LNCaP clone FGC (cell line): Measurements from ENCODE around the gene TTC3.

Experiments used
- DNase-seq: peaks from one replicate; pipeline ENCODE4 v3.0.0-alpha.2; 2011; ENCODE audit warnings: low read depth
- H3K4me3 ChIP-seq: 2 replicates; pipeline ENCODE4 v1.5.1; 2011; ENCODE audit warnings: mild to moderate bottlenecking, low read depth, low read length, control low read depth
- TF ChIP-seq, protein P1 (sequence below): IDR thresholded peaks from 2 replicates; pipeline ENCODE4 v1.5.1; 2012; ENCODE audit warnings: mild to moderate bottlenecking; ENCODE audit not compliant: control insufficient read depth, insufficient read depth; ENCODE audit errors: extremely low read depth

Gene TTC3

DNA sequence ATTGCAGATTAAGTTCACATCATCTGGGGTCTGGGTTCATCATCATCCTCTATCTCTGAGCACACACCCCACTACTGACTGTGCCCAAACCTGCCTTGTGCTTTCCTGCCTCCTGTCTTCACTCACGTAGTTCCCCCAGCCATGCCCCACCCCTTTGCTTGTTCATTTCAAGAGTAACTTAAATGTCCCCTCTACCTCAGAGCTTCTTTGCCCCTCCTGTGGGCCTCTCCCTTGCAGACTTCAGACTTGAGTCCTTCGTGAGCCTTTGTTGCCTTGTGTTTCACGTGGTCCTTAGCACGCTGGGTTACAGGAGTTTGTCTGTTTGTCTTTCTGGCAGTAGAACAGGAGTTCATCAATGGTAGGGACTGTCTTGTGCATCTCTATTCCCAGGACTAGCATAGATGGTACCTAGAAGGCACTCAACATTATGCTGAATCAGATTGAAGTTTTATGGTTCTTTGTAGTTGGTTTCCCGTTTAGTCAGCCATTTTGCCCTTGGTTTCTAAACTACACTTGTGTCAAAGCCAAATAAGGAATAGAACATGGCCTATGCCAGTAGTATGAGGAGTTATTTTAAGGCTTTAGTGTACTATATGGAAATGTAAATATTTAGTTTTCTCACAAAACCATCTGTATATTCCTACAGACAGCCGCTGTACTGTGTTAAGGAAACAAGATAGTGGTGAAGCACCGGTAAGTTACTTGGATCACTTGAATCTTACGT, 86.2 kb downstream of the TTC3 start:
- DNase-seq, result peak; percentile 52
- TF ChIP-seq, protein P1, sequence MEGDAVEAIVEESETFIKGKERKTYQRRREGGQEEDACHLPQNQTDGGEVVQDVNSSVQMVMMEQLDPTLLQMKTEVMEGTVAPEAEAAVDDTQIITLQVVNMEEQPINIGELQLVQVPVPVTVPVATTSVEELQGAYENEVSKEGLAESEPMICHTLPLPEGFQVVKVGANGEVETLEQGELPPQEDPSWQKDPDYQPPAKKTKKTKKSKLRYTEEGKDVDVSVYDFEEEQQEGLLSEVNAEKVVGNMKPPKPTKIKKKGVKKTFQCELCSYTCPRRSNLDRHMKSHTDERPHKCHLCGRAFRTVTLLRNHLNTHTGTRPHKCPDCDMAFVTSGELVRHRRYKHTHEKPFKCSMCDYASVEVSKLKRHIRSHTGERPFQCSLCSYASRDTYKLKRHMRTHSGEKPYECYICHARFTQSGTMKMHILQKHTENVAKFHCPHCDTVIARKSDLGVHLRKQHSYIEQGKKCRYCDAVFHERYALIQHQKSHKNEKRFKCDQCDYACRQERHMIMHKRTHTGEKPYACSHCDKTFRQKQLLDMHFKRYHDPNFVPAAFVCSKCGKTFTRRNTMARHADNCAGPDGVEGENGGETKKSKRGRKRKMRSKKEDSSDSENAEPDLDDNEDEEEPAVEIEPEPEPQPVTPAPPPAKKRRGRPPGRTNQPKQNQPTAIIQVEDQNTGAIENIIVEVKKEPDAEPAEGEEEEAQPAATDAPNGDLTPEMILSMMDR, result no peak

DNA sequence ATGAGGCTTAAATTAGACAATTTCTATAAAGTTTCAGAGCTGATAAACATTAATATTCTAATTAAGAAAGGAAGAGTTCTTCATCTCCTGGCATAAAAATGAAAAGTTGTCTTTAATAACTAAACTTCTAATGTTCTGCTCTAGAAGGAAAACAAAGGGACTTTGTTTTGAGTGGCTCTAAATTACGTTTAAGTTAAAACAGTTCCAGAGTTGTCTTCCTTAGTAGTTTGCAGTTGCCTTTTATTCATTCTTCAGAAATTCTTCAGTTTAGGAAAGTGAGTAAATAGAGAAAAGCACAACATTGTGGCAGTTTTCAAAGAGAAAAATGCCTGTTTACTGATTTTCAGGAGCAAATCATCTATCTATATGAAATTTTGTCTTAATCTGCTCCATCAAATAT, 86.9 kb downstream of the TTC3 start:
- TF ChIP-seq, protein P1, result no peak
- no peak overlapping the region for H3K4me3 ChIP-seq
- DNase-seq, result no peak

More for the DNA sequence above, 86.2 kb downstream of the TTC3 start:
- H3K4me3 ChIP-seq, result no peak overlapping the region

DNA sequence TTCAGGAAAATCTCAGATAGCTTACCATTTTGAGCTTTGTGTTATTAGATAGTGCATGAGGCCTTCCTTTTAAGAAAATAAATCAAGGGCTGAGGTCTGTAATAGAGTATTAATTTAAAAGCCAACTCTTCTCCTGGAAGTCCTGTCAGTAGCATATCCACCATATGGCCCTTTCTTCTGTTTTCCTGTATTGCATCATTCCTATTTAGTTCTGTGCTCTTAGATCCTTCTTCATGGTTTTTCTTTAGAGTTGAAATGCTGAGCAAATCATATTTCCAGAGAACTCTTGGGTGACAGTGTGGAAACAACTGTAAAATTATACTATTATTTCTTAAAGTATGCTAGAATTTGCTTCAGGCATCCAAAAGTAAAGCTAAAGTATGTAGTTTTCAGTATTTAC, 91.7 kb downstream of the TTC3 start:
- TF ChIP-seq, protein P1, result no peak
- H3K4me3 ChIP-seq, result no peak overlapping the region
- no peak for DNase-seq

DNA sequence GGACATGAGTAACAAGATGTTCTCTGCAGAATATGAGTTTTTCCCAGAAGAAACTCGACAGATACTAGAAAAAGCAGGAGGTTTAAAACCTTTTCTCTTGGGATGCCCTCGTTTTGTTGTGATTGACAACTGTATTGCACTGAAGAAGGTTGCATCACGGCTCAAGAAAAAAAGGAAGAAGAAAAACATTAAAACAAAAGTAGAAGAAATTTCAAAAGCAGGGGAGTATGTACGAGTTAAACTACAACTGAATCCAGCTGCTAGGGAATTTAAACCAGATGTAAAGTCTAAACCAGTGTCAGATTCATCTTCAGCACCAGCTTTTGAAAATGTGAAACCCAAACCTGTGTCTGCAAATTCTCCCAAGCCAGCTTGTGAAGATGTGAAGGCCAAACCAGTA, 92.5 kb downstream of the TTC3 start:
- no peak overlapping the region for H3K4me3 ChIP-seq
- no peak for DNase-seq
- TF ChIP-seq, protein P1, result no peak

DNA sequence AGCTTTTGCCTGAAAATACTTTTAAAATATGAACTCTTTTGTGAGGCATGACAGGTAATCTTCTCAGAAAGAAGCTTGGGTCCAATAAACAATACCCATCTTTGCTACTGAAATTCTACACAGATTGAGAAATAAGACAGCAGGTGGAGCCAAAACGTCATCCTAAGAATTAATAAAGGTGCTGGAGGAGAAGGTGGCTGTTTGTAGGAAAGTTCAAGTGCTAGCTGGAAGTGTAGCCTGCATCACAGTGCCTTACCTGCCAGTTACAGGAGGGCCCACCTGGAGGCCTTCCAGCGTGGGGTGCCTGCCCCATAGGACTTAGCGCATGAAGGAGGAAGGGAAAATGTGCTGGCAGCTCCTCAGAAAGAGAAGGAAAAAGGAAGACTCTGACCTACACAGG, 93.7 kb downstream of the TTC3 start:
- no peak for DNase-seq
- TF ChIP-seq, protein P1, result peak; percentile 43; the same call in 1 of the 2 replicates
- H3K4me3 ChIP-seq, result no peak overlapping the region

DNA sequence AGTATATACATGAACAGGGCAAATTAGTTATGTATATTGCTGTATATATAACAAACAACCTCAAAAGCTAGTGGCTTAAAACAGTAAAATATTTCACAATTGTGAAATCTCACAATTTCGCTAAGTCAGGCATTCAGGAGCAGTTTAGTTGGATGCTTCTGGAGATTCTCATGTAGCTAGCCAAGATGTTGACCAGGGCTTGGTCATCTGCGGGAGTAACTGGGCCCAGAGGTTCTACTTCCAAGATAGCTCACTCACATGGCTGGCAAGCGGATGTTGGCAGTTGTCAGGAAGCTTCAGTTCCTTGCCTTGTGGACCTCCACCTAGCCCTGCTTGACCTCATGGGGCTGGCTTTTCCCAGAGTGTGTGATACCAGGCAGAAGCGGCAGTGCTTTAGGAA, 95.6 kb downstream of the TTC3 start:
- TF ChIP-seq, protein P1, result no peak
- DNase-seq, result no peak
- H3K4me3 ChIP-seq, result no peak overlapping the region

DNA sequence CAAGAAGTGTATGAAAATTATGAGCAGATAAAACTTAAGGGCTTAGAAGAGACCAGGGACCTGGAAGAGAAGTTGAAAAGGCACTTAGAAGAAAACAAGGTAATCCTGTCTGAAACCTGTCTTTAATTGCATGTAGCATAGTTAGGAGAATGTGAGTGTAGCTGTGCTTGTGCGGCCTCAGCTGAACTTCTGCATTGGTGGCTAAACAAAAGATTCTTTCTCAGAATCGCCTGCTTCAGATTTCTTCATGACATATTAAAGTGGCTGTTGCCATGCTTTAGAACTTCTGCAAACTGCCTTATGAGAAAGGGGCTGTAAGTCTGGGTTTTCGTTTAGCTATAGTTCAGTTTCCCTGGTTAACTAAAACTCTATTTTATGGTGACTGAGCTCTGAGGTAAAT, 99.6 kb downstream of the TTC3 start:
- TF ChIP-seq, protein P1, result no peak
- DNase-seq, result no peak
- H3K4me3 ChIP-seq, result no peak overlapping the region
